ENCODE data around the gene CACNG6.
"Not testable (repeated sequence)": the region's sequence is repeated elsewhere in the genome, so short reads cannot be mapped to it uniquely, and the experiment has no call there.

DNA sequence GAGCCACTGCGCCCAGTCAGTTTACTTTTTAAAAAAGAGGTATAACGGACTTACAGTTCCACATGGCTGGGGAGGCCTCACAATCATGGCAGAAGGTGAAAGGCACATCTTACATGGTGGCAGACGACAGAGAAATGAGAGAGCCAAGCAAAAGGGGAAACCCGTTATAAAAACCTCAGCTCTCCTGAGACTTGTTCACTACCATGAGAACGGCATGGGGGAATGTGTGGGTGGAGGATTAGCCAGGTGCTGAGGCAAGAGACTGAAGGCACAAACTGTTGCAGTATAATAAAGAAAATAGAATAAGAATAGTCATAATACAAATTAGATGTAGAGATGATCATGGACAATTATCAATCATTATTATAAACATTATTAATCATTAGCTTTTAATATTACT lies 45.1 kb downstream of the CACNG6 start:
- TF ChIP-seq CTCF (conservative IDR thresholded peaks at IDR 0.05; ENCODE audit: low read length); EZH2phosphoT487 (IDR thresholded peaks at IDR 0.05; ENCODE audit: borderline replicate concordance, low read depth, low read length): not testable (repeated sequence)
